ENCODE measurements around the gene PTPRJ. TPM values are rescaled to one million over a fixed set of nuclear protein-coding genes. Genes with fewer than 3 reads are reported as not detected.

Gene PTPRJ
- total RNA-seq, 1 donor from 2014 or later = 18.6 TPM

- no peak for DNase-seq (ENCODE audit: extremely low spot score, unreplicated experiment)
- Mint-ChIP-seq H3K27me3 (no peaks in the 10 kb centered on the region), H3K36me3 (peaks cover 8% of the 10 kb centered on the region), H3K4me1 (ENCODE audit: unreplicated experiment) (peaks cover 22% of the 10 kb centered on the region), H3K4me3 (no peak overlapping the region), H3K27ac (no peak overlapping the region), H3K9me3 (peaks cover 10% of the 10 kb centered on the region)
- TF ChIP-seq CTCF (conservative IDR thresholded peaks at IDR 0.05) = no peak
Measured at GRCh38 chr11:48110509-48110766, 130.1 kb downstream of the PTPRJ start.

DNA sequence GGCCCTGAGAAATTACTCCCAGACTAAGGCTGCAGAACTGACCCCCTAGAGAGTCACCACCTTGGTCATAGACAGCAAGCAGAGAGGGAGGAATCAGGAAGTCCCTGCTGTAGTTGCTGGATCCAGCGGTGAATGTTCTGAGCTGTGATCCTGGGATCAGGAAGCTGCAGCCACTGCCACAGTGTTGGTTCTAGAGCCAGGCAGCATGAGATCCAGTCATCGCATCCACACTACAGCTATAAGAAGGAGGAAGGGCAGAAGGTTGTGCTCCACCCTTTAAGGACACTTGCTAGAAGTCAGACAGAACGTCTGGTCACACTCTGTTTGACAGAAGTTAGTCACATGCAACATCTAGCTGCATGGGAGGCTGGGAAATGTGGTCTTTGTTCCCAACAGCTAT lies 131.5 kb downstream of the PTPRJ start:
- Mint-ChIP-seq H3K4me3 (no peak overlapping the region), H3K36me3 (peaks cover 8% of the 10 kb centered on the region), H3K9me3 (peaks cover 10% of the 10 kb centered on the region), H3K4me1 (ENCODE audit: unreplicated experiment) (peaks cover 14% of the 10 kb centered on the region), H3K27ac (no peak overlapping the region), H3K27me3 (no peaks in the 10 kb centered on the region)
- TF ChIP-seq CTCF (conservative IDR thresholded peaks at IDR 0.05) = no peak
- no peak for DNase-seq (ENCODE audit: extremely low spot score, unreplicated experiment)

DNA sequence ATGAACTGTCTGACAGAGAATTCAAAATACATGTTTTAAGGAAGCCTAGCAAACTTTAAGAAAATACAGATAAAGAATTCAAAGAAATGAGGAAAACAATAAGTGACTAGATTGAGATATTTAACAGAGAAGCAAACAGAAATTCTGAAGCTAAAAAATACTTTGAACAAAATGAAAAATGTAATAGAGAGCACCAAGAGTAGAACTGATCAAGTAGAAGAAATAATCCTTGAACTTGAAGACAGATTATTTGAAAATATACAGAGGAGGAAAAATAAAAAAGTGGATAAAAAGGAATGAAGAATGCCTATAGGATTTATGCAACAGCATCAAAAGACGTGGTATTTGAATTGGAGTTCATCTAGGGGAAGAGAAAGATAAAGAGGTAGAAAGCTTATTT lies 134.4 kb downstream of the PTPRJ start:
- Mint-ChIP-seq H3K4me1 (ENCODE audit: unreplicated experiment) (peaks cover 4% of the 10 kb centered on the region), H3K27me3 (no peaks in the 10 kb centered on the region), H3K9me3 (peaks cover 10% of the 10 kb centered on the region), H3K4me3 (no peak overlapping the region), H3K27ac (no peak overlapping the region), H3K36me3 (peaks cover 8% of the 10 kb centered on the region)
- no peak for DNase-seq (ENCODE audit: extremely low spot score, unreplicated experiment)
- no peak for TF ChIP-seq CTCF (conservative IDR thresholded peaks at IDR 0.05)

- H3K4me3 Mint-ChIP-seq = no peak overlapping the region
- peak; percentile 67 for TF ChIP-seq CTCF (conservative IDR thresholded peaks at IDR 0.05)
- no peak for DNase-seq (ENCODE audit: extremely low spot score, unreplicated experiment)
- peaks cover 8% of the 10 kb centered on the region for H3K36me3 Mint-ChIP-seq
- peaks cover 10% of the 10 kb centered on the region for H3K9me3 Mint-ChIP-seq
- no peaks in the 10 kb centered on the region for H3K27me3 Mint-ChIP-seq
- no peaks in the 10 kb centered on the region for H3K4me1 Mint-ChIP-seq (ENCODE audit: unreplicated experiment)
- H3K27ac Mint-ChIP-seq = no peak overlapping the region
Measured at GRCh38 chr11:48116437-48117228, 136.3 kb downstream of the PTPRJ start.

- Mint-ChIP-seq H3K9me3 (no peaks in the 10 kb centered on the region), H3K27ac (no peak overlapping the region), H3K4me1 (ENCODE audit: unreplicated experiment) (no peaks in the 10 kb centered on the region), H3K4me3 (no peak overlapping the region), H3K27me3 (no peaks in the 10 kb centered on the region), H3K36me3 (no peaks in the 10 kb centered on the region)
- no peak for DNase-seq (ENCODE audit: extremely low spot score, unreplicated experiment)
- no peak for TF ChIP-seq CTCF (conservative IDR thresholded peaks at IDR 0.05)
Measured at GRCh38 chr11:48122246-48122645, 141.9 kb downstream of the PTPRJ start.

- Mint-ChIP-seq H3K4me1 (ENCODE audit: unreplicated experiment) (no peaks in the 10 kb centered on the region), H3K27me3 (no peaks in the 10 kb centered on the region), H3K9me3 (no peaks in the 10 kb centered on the region), H3K27ac (no peak overlapping the region), H3K4me3 (no peak overlapping the region), H3K36me3 (no peaks in the 10 kb centered on the region)
- no peak for DNase-seq (ENCODE audit: extremely low spot score, unreplicated experiment)
- TF ChIP-seq CTCF (conservative IDR thresholded peaks at IDR 0.05) = no peak
Measured at GRCh38 chr11:48122656-48123055, 142.3 kb downstream of the PTPRJ start.

All from type B pancreatic cell (in vitro differentiated cells).